ENCODE data around the gene EFNA3. TPM values are rescaled to one million over a fixed set of nuclear protein-coding genes. Genes with fewer than 3 reads are reported as not detected.

The EFNA3 gene
- polyA plus RNA-seq, 4 donors, result 2.0 to 7.0 (median 5.4) TPM

DNA sequence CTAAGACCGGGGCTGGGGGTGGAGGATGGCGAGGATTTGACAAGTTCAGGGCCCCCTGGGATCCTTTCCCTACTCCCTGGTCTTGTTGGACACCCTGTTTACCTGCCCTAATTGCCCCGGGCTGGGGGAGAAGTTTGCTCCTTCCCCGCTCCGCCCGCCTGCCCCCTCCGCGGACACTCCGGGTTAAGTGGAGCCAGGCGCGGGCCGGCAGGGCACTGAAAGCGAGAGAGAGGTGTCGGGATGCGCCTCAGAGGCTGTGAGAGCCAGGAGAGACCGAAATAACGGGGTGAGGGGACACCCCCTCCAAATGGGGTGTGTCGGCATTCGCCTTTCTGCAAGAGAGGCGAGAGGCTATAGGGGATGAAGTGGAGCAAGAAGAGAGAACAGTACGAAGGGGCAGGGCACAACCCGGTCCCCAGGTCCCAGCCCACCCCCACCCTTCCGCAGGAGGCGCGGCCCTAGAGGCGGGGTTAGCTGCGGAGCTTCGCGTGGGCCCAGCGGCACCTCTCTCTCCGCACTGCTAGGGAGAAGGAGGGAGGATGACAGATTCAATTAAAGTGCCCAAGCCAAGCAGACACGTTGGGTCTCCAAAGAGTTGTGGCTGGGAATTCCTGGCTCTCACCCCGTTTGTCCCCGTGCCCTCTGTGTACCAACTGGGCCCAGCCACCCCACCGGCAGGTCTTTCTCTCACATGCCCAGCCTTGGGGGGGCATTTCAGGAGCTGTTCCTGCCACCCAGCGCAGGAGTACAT, 3.8 kb downstream of the EFNA3 start:
- H3K4me3 ChIP-seq (ENCODE audit: low read depth in 1 of 3, low read length in 3 of 3), result peak overlapping the region in 2 of 3 donors; percentile 24
- no peak for FAIRE-seq
- WGBS, 3 donors, result 1 to 4% (median 4%) methylated on average over 29 to 36 of the region's 36 CpGs
- peak overlapping the region in 2 of 3 donors; percentile 32 to 66 for H3K27ac ChIP-seq (ENCODE audit: low read depth in 1 of 3, low read length in 2 of 3)
- H3K9me3 ChIP-seq (ENCODE audit: control insufficient read depth in 2 of 2, insufficient read depth in 1 of 2, low read depth in 1 of 2, low read length in 1 of 2), result no peaks in the 10 kb centered on the region
- H3K36me3 ChIP-seq (ENCODE audit: control insufficient read depth in 3 of 3, insufficient read depth in 2 of 3, low read depth in 1 of 3, low read length in 3 of 3), result peaks cover 0 to 11% (median 0%) of the 10 kb centered on the region in 3 donors
- peaks cover 7 to 76% (median 11%) of the 10 kb centered on the region in 3 donors for H3K4me1 ChIP-seq (ENCODE audit: control insufficient read depth in 3 of 3, insufficient read depth in 2 of 3, low read depth in 1 of 3, low read length in 2 of 3)
- peak in 1 of 2 donors; percentile 63 for DNase-seq
- H3K27me3 ChIP-seq (ENCODE audit: control insufficient read depth in 3 of 3, insufficient read depth in 3 of 3, low read length in 3 of 3), result peaks cover 0 to 53% (median 24%) of the 10 kb centered on the region in 3 donors

- FAIRE-seq (no peak), DNase-seq (peak; percentile 80 to 82)
- 16 to 47% (median 29%) methylated on average over 6 of the region's 6 CpGs for WGBS, 3 donors
- Histone ChIP-seq H3K36me3 (ENCODE audit: control insufficient read depth in 3 of 3, insufficient read depth in 2 of 3, low read depth in 1 of 3, low read length in 3 of 3) (peaks cover 0 to 11% (median 0%) of the 10 kb centered on the region in 3 donors), H3K9me3 (ENCODE audit: control insufficient read depth in 2 of 2, insufficient read depth in 1 of 2, low read depth in 1 of 2, low read length in 1 of 2) (no peaks in the 10 kb centered on the region), H3K27me3 (ENCODE audit: control insufficient read depth in 3 of 3, insufficient read depth in 3 of 3, low read length in 3 of 3) (peaks cover 0 to 53% (median 24%) of the 10 kb centered on the region in 3 donors), H3K4me3 (ENCODE audit: low read depth in 1 of 3, low read length in 3 of 3) (no peak overlapping the region), H3K4me1 (ENCODE audit: control insufficient read depth in 3 of 3, insufficient read depth in 2 of 3, low read depth in 1 of 3, low read length in 2 of 3) (peaks cover 7 to 70% (median 11%) of the 10 kb centered on the region in 3 donors), H3K27ac (ENCODE audit: low read depth in 1 of 3, low read length in 2 of 3) (peak overlapping the region in 2 of 3 donors; percentile 37 to 66)
Observed at GRCh38 chr1:155083052-155083541, 4.5 kb downstream of the EFNA3 start.

DNA sequence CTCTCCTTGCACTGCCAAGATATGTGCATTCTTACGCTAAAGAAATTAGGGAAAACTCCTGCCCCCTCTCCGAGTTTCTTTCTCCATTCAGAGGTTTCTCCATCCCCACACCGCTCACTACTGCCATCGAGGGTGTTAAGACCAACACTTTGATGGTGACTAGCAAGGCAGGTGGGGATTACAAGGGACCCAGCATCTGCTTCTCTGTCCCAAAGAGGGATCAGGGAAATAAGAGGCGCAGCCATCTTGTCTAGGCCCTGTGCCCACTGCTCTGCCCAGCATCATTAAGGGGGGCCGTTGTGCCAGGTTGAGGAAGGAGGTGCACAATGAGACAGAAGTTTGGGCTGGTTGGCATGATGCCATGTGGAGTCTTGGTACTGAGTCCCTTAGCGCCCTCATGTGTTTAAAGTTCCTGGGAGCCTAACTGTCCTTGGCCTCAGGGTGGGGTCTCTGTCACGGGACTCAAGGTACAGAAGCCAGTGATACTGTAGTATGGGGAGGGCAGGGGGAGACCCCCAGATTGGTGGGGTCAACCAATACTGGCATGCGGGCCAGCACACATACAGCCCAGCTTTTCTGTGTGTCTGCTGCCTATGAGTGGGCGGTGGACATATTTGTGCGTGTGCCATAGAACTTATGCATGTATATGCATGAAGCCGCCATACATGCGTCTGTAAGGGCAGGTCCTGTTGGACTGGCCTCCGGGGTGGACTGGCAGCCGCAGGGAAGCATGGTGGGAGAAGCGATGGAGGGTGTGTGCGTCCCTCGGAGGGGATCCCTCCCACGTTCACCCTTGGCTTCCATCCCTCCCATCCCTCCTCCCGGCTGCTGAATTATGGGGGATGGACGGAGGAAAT, 5.5 kb downstream of the EFNA3 start:
- 18 to 27% (median 23%) methylated on average over 20 to 21 of the region's 21 CpGs for WGBS, 3 donors
- peak overlapping the region in 1 of 3 donors; percentile 66 for H3K27ac ChIP-seq (ENCODE audit: low read depth in 1 of 3, low read length in 2 of 3)
- H3K27me3 ChIP-seq (ENCODE audit: control insufficient read depth in 3 of 3, insufficient read depth in 3 of 3, low read length in 3 of 3), result peaks cover 0 to 50% (median 24%) of the 10 kb centered on the region in 3 donors
- H3K36me3 ChIP-seq (ENCODE audit: control insufficient read depth in 3 of 3, insufficient read depth in 2 of 3, low read depth in 1 of 3, low read length in 3 of 3), result peaks cover 0 to 11% (median 0%) of the 10 kb centered on the region in 3 donors
- FAIRE-seq (no peak), DNase-seq (peak in 1 of 2 donors; percentile 58)
- peaks cover 7 to 63% (median 11%) of the 10 kb centered on the region in 3 donors for H3K4me1 ChIP-seq (ENCODE audit: control insufficient read depth in 3 of 3, insufficient read depth in 2 of 3, low read depth in 1 of 3, low read length in 2 of 3)
- H3K4me3 ChIP-seq (ENCODE audit: low read depth in 1 of 3, low read length in 3 of 3), result peak overlapping the region in 1 of 3 donors; percentile 90
- H3K9me3 ChIP-seq (ENCODE audit: control insufficient read depth in 2 of 2, insufficient read depth in 1 of 2, low read depth in 1 of 2, low read length in 1 of 2), result no peaks in the 10 kb centered on the region

DNA sequence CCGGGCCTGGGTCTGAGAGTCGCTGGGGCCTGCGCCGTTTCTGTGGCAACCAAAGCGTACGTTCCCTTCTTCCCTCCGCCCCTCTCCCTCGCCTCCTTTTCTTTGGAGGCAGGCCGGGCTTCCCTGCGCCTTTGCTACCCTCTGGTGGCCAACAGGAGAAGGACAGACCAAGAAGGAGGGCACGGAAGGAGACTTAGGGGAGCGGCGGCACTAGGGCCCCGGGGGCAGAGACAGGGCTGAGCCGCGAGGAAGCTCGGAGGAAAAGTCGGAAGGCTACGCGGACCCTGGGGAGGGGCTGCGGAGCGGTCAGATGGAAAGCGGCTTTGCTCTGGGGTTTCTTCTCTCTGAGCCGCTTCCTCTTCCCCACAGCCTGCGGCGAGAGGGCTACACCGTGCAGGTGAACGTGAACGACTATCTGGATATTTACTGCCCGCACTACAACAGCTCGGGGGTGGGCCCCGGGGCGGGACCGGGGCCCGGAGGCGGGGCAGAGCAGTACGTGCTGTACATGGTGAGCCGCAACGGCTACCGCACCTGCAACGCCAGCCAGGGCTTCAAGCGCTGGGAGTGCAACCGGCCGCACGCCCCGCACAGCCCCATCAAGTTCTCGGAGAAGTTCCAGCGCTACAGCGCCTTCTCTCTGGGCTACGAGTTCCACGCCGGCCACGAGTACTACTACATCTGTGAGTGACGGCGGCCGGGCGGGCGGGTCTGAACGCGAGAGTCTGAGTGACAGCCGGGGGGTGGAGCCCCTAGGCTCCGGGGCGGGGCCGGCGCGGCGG, 6.3 kb downstream of the EFNA3 start:
- Histone ChIP-seq H3K4me1 (ENCODE audit: control insufficient read depth in 3 of 3, insufficient read depth in 2 of 3, low read depth in 1 of 3, low read length in 2 of 3) (peaks cover 6 to 56% (median 9%) of the 10 kb centered on the region in 3 donors), H3K27me3 (ENCODE audit: control insufficient read depth in 3 of 3, insufficient read depth in 3 of 3, low read length in 3 of 3) (peaks cover 0 to 42% (median 23%) of the 10 kb centered on the region in 3 donors), H3K4me3 (ENCODE audit: low read depth in 1 of 3, low read length in 3 of 3) (peak overlapping the region; percentile 35 to 90 (median 60)), H3K9me3 (ENCODE audit: control insufficient read depth in 2 of 2, insufficient read depth in 1 of 2, low read depth in 1 of 2, low read length in 1 of 2) (no peaks in the 10 kb centered on the region), H3K27ac (ENCODE audit: low read depth in 1 of 3, low read length in 2 of 3) (peak overlapping the region; percentile 46 to 99 (median 94)), H3K36me3 (ENCODE audit: control insufficient read depth in 3 of 3, insufficient read depth in 2 of 3, low read depth in 1 of 3, low read length in 3 of 3) (peaks cover 0 to 11% (median 0%) of the 10 kb centered on the region in 3 donors)
- WGBS, 3 donors, result 0 to 1% (median 1%) methylated on average over 60 to 67 of the region's 67 CpGs
- FAIRE-seq, result no peak
- DNase-seq, result peak; percentile 95 to 99

GRCh38 chr1:155085504-155086127, 7.0 kb downstream of the EFNA3 start:
- no peaks in the 10 kb centered on the region for H3K9me3 ChIP-seq (ENCODE audit: control insufficient read depth in 2 of 2, insufficient read depth in 1 of 2, low read depth in 1 of 2, low read length in 1 of 2)
- FAIRE-seq (no peak), DNase-seq (peak in 1 of 2 donors; percentile 81)
- H3K4me1 ChIP-seq (ENCODE audit: control insufficient read depth in 3 of 3, insufficient read depth in 2 of 3, low read depth in 1 of 3, low read length in 2 of 3), result peaks cover 2 to 49% (median 6%) of the 10 kb centered on the region in 3 donors
- H3K4me3 ChIP-seq (ENCODE audit: low read depth in 1 of 3, low read length in 3 of 3), result peak overlapping the region; percentile 35 to 90 (median 60)
- H3K36me3 ChIP-seq (ENCODE audit: control insufficient read depth in 3 of 3, insufficient read depth in 2 of 3, low read depth in 1 of 3, low read length in 3 of 3), result peaks cover 0 to 11% (median 0%) of the 10 kb centered on the region in 3 donors
- H3K27ac ChIP-seq (ENCODE audit: low read depth in 1 of 3, low read length in 2 of 3), result peak overlapping the region; percentile 69 to 99 (median 94)
- WGBS, 3 donors, result 1 to 2% (median 2%) methylated on average over 27 to 32 of the region's 32 CpGs
- H3K27me3 ChIP-seq (ENCODE audit: control insufficient read depth in 3 of 3, insufficient read depth in 3 of 3, low read length in 3 of 3), result peaks cover 0 to 35% (median 19%) of the 10 kb centered on the region in 3 donors

DNA sequence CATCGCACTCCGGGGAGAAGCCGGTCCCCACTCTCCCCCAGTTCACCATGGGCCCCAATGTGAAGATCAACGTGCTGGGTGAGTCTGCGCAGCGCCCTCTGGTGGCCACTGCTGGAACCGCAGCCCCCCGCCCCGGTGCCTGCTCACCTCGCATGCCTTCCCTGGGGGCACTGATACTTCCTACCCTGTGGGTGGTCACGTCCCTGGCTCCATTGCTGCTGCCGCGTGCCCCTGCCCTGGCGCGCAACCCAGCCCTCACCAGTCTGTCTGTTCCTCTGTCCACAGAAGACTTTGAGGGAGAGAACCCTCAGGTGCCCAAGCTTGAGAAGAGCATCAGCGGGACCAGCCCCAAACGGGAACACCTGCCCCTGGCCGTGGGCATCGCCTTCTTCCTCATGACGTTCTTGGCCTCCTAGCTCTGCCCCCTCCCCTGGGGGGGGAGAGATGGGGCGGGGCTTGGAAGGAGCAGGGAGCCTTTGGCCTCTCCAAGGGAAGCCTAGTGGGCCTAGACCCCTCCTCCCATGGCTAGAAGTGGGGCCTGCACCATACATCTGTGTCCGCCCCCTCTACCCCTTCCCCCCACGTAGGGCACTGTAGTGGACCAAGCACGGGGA, 7.6 kb downstream of the EFNA3 start:
- peak overlapping the region in 1 of 3 donors; percentile 99 for H3K27ac ChIP-seq (ENCODE audit: low read depth in 1 of 3, low read length in 2 of 3)
- FAIRE-seq (no peak), DNase-seq (peak; percentile 49 to 81)
- H3K4me1 ChIP-seq (ENCODE audit: control insufficient read depth in 3 of 3, insufficient read depth in 2 of 3, low read depth in 1 of 3, low read length in 2 of 3), result peaks cover 2 to 45% (median 6%) of the 10 kb centered on the region in 3 donors
- H3K9me3 ChIP-seq (ENCODE audit: control insufficient read depth in 2 of 2, insufficient read depth in 1 of 2, low read depth in 1 of 2, low read length in 1 of 2), result no peaks in the 10 kb centered on the region
- WGBS, 3 donors, result 12 to 18% (median 17%) methylated on average over 22 to 24 of the region's 24 CpGs
- H3K4me3 ChIP-seq (ENCODE audit: low read depth in 1 of 3, low read length in 3 of 3), result peak overlapping the region in 2 of 3 donors; percentile 35 to 90
- peaks cover 0 to 29% (median 13%) of the 10 kb centered on the region in 3 donors for H3K27me3 ChIP-seq (ENCODE audit: control insufficient read depth in 3 of 3, insufficient read depth in 3 of 3, low read length in 3 of 3)
- peaks cover 0 to 11% (median 0%) of the 10 kb centered on the region in 3 donors for H3K36me3 ChIP-seq (ENCODE audit: control insufficient read depth in 3 of 3, insufficient read depth in 2 of 3, low read depth in 1 of 3, low read length in 3 of 3)

DNA sequence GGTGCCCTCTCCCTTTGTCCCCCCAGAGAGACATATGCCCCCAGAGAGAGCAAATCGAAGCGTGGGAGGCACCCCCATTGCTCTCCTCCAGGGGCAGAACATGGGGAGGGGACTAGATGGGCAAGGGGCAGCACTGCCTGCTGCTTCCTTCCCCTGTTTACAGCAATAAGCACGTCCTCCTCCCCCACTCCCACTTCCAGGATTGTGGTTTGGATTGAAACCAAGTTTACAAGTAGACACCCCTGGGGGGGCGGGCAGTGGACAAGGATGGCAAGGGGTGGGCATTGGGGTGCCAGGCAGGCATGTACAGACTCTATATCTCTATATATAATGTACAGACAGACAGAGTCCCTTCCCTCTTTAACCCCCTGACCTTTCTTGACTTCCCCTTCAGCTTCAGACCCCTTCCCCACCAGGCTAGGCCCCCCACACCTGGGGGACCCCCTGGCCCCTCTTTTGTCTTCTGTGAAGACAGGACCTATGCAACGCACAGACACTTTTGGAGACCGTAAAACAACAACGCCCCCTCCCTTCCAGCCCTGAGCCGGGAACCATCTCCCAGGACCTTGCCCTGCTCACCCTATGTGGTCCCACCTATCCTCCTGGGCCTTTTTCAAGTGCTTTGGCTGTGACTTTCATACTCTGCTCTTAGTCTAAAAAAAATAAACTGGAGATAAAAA, 8.4 kb downstream of the EFNA3 start:
- Histone ChIP-seq H3K36me3 (ENCODE audit: control insufficient read depth in 3 of 3, insufficient read depth in 2 of 3, low read depth in 1 of 3, low read length in 3 of 3) (peaks cover 0 to 11% (median 0%) of the 10 kb centered on the region in 3 donors), H3K27me3 (ENCODE audit: control insufficient read depth in 3 of 3, insufficient read depth in 3 of 3, low read length in 3 of 3) (peaks cover 0 to 23% (median 10%) of the 10 kb centered on the region in 3 donors), H3K9me3 (ENCODE audit: control insufficient read depth in 2 of 2, insufficient read depth in 1 of 2, low read depth in 1 of 2, low read length in 1 of 2) (no peaks in the 10 kb centered on the region), H3K27ac (ENCODE audit: low read depth in 1 of 3, low read length in 2 of 3) (no peak overlapping the region), H3K4me1 (ENCODE audit: control insufficient read depth in 3 of 3, insufficient read depth in 2 of 3, low read depth in 1 of 3, low read length in 2 of 3) (peaks cover 2 to 44% (median 6%) of the 10 kb centered on the region in 3 donors), H3K4me3 (ENCODE audit: low read depth in 1 of 3, low read length in 3 of 3) (no peak overlapping the region)
- FAIRE-seq (no peak), DNase-seq (no peak)
- 71 to 73% (median 71%) methylated on average over 7 to 8 of the region's 8 CpGs for WGBS, 3 donors

Measured in small intestine (tissue), 7 donors.